ENCODE measurements around the gene TTC1. TPM values are rescaled to one million over a fixed set of nuclear protein-coding genes. Genes with fewer than 3 reads are reported as not detected.
"Not testable (repeated sequence)": the region's sequence is repeated elsewhere in the genome, so short reads cannot be mapped to it uniquely, and the experiment has no call there.

TTC1 gene
- total RNA-seq, 1 experiment from 2014 or later: 67.6 TPM

GRCh38 chr5:160009591-160009989 is 651 bp downstream of the TTC1 start:
- no peak for ATAC-seq

GRCh38 chr5:160011471-160011870 is 2.5 kb downstream of the TTC1 start:
- ChIA-PET POLR2A (interaction anchor here (0.6 kb wide), 2 partner anchors 578 to 815 kb away, joined by 9 to 15 read pairs; no protein-coding TSS in a partner anchor), CTCF (no interaction called here)
- TF ChIP-seq CTCF (IDR thresholded peaks at IDR 0.05) (no peak), POLR2AphosphoS5 (IDR thresholded peaks at IDR 0.05; ENCODE audit: low read depth, low read length) (no peak)
- Histone ChIP-seq H3K27ac (ENCODE audit: low read length) (no peak overlapping the region), H3K27me3 (ENCODE audit: control insufficient read depth, insufficient read depth, low read length) (no peaks in the 10 kb centered on the region), H3K9me3 (ENCODE audit: control insufficient read depth, insufficient read depth, low read depth, low read length) (no peaks in the 10 kb centered on the region), H3K36me3 (ENCODE audit: control insufficient read depth, insufficient read depth, low read length) (peaks cover 23% of the 10 kb centered on the region), H3K4me1 (ENCODE audit: control insufficient read depth, insufficient read depth, low read length) (peaks cover 15% of the 10 kb centered on the region), H3K4me3 (ENCODE audit: low read depth in 2 of 2, low read length in 2 of 2) (no peak overlapping the region)
- intact Hi-C loops (cut with micrococcal nuclease; ENCODE audit: unreplicated experiment) (no loop called here), in situ Hi-C loops (cut with HindIII; ENCODE audit: low pct_unique_long_range_greater_than_20kb, low sequenced_read_pairs) (no loop called here)
- no peak for ATAC-seq
- no TSS peak for BruUV-seq (replicated peaks)
- no peak for DNase-seq (ENCODE audit: low read depth, low spot score)

More at GRCh38 chr5:160009591-160009989, 651 bp downstream of the TTC1 start:
- peak overlapping the region; percentile 96 for H3K27ac ChIP-seq (ENCODE audit: low read length)
- no peaks in the 10 kb centered on the region for H3K27me3 ChIP-seq (ENCODE audit: control insufficient read depth, insufficient read depth, low read length)
- peaks cover 15% of the 10 kb centered on the region for H3K4me1 ChIP-seq (ENCODE audit: control insufficient read depth, insufficient read depth, low read length)
- no TSS peak for BruUV-seq (replicated peaks)
- no peaks in the 10 kb centered on the region for H3K9me3 ChIP-seq (ENCODE audit: control insufficient read depth, insufficient read depth, low read depth, low read length)
- peaks cover 23% of the 10 kb centered on the region for H3K36me3 ChIP-seq (ENCODE audit: control insufficient read depth, insufficient read depth, low read length)
- CTCF ChIA-PET: interaction anchor here (0.5 to 2.3 kb wide), 3 partner anchors 12 to 734 kb away, joined by 7 to 12 read pairs (median 10); no protein-coding TSS in a partner anchor
- intact Hi-C loops (cut with micrococcal nuclease; ENCODE audit: unreplicated experiment) (no loop called here), in situ Hi-C loops (cut with HindIII; ENCODE audit: low pct_unique_long_range_greater_than_20kb, low sequenced_read_pairs) (no loop called here)
- no peak for DNase-seq (ENCODE audit: low read depth, low spot score)
- H3K4me3 ChIP-seq (ENCODE audit: low read depth in 2 of 2, low read length in 2 of 2): peak overlapping the region; percentile 94 to 98
- no peak for TF ChIP-seq REST (IDR thresholded peaks at IDR 0.05; ENCODE audit: insufficient read depth in 1 of 2, low read depth in 2 of 2, low read length in 1 of 2)
- TF ChIP-seq TCF7L2 (IDR thresholded peaks at IDR 0.05; ENCODE audit: low read depth, low read length): no peak
- TF ChIP-seq CTCF (IDR thresholded peaks at IDR 0.05): no peak
- no peak for TF ChIP-seq POLR2AphosphoS5 (IDR thresholded peaks at IDR 0.05; ENCODE audit: low read depth, low read length)
- no peak for TF ChIP-seq SIN3A (IDR thresholded peaks at IDR 0.05; ENCODE audit: borderline replicate concordance, insufficient read depth, low read depth, low read length)
- POLR2A ChIA-PET: interaction anchor here (0.5 to 0.7 kb wide), 3 partner anchors 303 to 748 kb away, joined by 6 to 8 read pairs (median 7); no protein-coding TSS in a partner anchor

GRCh38 chr5:160014197-160014596 is 5.3 kb downstream of the TTC1 start:
- BruUV-seq (replicated peaks); in situ Hi-C loops (cut with HindIII; ENCODE audit: low pct_unique_long_range_greater_than_20kb, low sequenced_read_pairs); H3K4me3 ChIP-seq (ENCODE audit: low read depth in 2 of 2, low read length in 2 of 2); H3K9me3 ChIP-seq (ENCODE audit: control insufficient read depth, insufficient read depth, low read depth, low read length); ATAC-seq; H3K27ac ChIP-seq (ENCODE audit: low read length); POLR2A ChIA-PET; H3K27me3 ChIP-seq (ENCODE audit: control insufficient read depth, insufficient read depth, low read length); intact Hi-C loops (cut with micrococcal nuclease; ENCODE audit: unreplicated experiment); DNase-seq (ENCODE audit: low read depth, low spot score); CTCF ChIA-PET: not testable (repeated sequence)
- H3K4me1 ChIP-seq (ENCODE audit: control insufficient read depth, insufficient read depth, low read length): peaks cover 15% of the 10 kb centered on the region
- H3K36me3 ChIP-seq (ENCODE audit: control insufficient read depth, insufficient read depth, low read length): peaks cover 21% of the 10 kb centered on the region

Data from Panc1 (cell line).